ENCODE data around the gene ULK4.

DNA sequence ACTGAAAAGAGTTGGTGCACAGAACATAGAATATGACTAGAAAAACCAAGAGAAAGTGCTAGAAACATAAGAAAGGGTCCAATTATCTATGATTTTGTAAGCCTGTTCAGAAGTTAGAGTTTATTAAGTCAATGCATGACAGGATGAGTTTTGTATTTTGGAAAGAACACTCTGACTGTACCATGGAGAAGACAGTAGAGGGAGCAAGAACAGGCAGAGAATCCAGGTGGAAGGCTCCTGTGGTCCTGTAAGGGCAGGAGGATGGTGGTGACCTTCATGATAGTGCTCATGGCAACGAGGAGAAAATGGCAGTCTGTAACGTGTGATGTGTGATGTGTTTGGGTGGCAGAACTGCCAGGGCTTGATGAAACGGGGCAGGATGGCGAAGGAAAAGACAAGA lies 513.5 kb downstream of the ULK4 start:
- TF ChIP-seq EP300 (conservative IDR thresholded peaks at IDR 0.05; ENCODE audit: poor library complexity, severe bottlenecking) (no peak), SMC3 (conservative IDR thresholded peaks at IDR 0.05; ENCODE audit: poor library complexity) (no peak), TAF1 (IDR thresholded peaks at IDR 0.05; ENCODE audit: low read depth) (no peak)
- TF ChIP-seq, protein P1, sequence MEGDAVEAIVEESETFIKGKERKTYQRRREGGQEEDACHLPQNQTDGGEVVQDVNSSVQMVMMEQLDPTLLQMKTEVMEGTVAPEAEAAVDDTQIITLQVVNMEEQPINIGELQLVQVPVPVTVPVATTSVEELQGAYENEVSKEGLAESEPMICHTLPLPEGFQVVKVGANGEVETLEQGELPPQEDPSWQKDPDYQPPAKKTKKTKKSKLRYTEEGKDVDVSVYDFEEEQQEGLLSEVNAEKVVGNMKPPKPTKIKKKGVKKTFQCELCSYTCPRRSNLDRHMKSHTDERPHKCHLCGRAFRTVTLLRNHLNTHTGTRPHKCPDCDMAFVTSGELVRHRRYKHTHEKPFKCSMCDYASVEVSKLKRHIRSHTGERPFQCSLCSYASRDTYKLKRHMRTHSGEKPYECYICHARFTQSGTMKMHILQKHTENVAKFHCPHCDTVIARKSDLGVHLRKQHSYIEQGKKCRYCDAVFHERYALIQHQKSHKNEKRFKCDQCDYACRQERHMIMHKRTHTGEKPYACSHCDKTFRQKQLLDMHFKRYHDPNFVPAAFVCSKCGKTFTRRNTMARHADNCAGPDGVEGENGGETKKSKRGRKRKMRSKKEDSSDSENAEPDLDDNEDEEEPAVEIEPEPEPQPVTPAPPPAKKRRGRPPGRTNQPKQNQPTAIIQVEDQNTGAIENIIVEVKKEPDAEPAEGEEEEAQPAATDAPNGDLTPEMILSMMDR (IDR thresholded peaks at IDR 0.05; ENCODE audit: poor library complexity, severe bottlenecking), result no peak

Measured in neural cell (in vitro differentiated cells).